GM18502 (cell line): ENCODE results near the gene CARD18.
"Not testable (repeated sequence)": the region's sequence is repeated elsewhere in the genome, so short reads cannot be mapped to it uniquely, and the experiment has no call there.

Experiments used
- ATAC-seq: cut with Tn5 transposase; IDR thresholded peaks from one replicate; pipeline ENCODE4 v1.9.1; 2021; ENCODE audit warnings: mild to moderate bottlenecking; ENCODE audit not compliant: unreplicated experiment, poor library complexity

Gene CARD18

GRCh38 chr11:105137286-105137685 lies 2.3 kb downstream of the CARD18 start:
- no peak for ATAC-seq

GRCh38 chr11:105135883-105136282 lies 3.7 kb downstream of the CARD18 start:
- ATAC-seq = no peak

- no peak for ATAC-seq
These were observed 6.7 kb downstream of the CARD18 start for GRCh38 chr11:105132716-105133511.

GRCh38 chr11:105130189-105130813 lies 9.3 kb downstream of the CARD18 start:
- ATAC-seq = no peak

- no peak for ATAC-seq
These were observed 14.8 kb downstream of the CARD18 start for GRCh38 chr11:105124756-105125155.

- no peak for ATAC-seq
These were observed 28.2 kb downstream of the CARD18 start for GRCh38 chr11:105111145-105111944.

GRCh38 chr11:105110688-105111030 lies 28.9 kb downstream of the CARD18 start:
- ATAC-seq = no peak

- no peak for ATAC-seq
These were observed 29.5 kb downstream of the CARD18 start for GRCh38 chr11:105109855-105110687.

- ATAC-seq = no peak
These were observed 30.2 kb downstream of the CARD18 start for GRCh38 chr11:105109321-105109720.

- ATAC-seq = no peak
These were observed 31.3 kb downstream of the CARD18 start for GRCh38 chr11:105108247-105108646.

GRCh38 chr11:105107226-105107825 lies 32.2 kb downstream of the CARD18 start:
- not testable (repeated sequence) for ATAC-seq

- ATAC-seq = no peak
These were observed 33.4 kb downstream of the CARD18 start for GRCh38 chr11:105106140-105106539.

GRCh38 chr11:105104292-105104691 lies 35.3 kb downstream of the CARD18 start:
- no peak for ATAC-seq

- no peak for ATAC-seq
These were observed 36.2 kb downstream of the CARD18 start for GRCh38 chr11:105103336-105103735.

- not testable (repeated sequence) for ATAC-seq
These were observed 37.4 kb downstream of the CARD18 start for GRCh38 chr11:105102079-105102581.

GRCh38 chr11:105100981-105101630 lies 38.5 kb downstream of the CARD18 start:
- no peak for ATAC-seq

- ATAC-seq = no peak
These were observed 39.4 kb downstream of the CARD18 start for GRCh38 chr11:105100206-105100605.

- not testable (repeated sequence) for ATAC-seq
These were observed 40.0 kb downstream of the CARD18 start for GRCh38 chr11:105099594-105099993.
